ENCODE data around the gene TADA2A.

The TADA2A gene

DNA sequence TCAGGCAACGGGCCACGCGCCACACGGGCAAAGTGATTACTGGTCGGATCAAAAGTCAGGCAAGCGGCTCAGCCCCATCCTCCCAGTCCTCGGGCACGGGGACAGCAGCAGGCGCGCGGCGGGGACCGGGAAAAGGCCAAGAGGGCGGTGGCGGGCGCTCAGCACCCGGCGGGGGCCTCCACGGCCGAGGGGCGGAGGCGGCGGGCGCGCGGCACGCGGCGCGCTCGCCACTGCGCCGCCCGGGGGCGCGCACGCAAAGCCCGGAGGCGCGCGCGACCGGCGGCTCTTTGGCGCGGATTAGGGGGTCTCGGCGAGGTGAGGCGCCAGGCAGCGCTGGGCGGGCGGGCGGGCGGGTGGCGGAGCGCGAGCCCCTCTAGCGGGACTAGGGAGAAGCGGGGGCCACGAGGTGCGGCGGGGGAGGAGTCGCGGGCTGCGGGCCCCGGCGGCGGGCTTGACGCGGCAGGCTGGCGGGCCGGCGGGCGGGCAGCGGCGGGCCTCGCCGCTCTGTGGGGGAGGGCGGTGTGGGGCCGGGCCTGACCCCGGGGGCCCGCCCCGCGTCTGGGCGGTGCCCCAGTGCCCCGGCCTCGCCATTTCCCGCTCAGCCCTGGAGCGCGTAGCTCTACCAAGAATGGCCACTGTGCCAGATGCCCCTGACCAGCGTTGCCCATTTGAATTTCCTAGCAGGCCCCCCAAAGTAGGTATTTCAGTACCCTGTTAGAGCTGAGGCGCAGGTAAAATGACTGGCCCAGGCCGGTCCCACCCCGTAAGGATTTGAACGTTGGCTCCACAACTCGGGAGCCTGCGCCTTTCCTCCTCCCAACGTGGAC lies at the start of gene TADA2A, which contains the start of gene ACACA:
Gene TADA2A, plus strand, starts transcription at position 252 of the 827 bp plus-strand sequence. CDS start 4,480 bp downstream, outside the sequence.
Gene ACACA, minus strand, starts transcription at position 202 of the 827 bp plus-strand sequence. CDS start 537 bp downstream, outside the sequence.
- DNase-seq (ENCODE audit: low read depth, low spot score), result peak; percentile 77

DNA sequence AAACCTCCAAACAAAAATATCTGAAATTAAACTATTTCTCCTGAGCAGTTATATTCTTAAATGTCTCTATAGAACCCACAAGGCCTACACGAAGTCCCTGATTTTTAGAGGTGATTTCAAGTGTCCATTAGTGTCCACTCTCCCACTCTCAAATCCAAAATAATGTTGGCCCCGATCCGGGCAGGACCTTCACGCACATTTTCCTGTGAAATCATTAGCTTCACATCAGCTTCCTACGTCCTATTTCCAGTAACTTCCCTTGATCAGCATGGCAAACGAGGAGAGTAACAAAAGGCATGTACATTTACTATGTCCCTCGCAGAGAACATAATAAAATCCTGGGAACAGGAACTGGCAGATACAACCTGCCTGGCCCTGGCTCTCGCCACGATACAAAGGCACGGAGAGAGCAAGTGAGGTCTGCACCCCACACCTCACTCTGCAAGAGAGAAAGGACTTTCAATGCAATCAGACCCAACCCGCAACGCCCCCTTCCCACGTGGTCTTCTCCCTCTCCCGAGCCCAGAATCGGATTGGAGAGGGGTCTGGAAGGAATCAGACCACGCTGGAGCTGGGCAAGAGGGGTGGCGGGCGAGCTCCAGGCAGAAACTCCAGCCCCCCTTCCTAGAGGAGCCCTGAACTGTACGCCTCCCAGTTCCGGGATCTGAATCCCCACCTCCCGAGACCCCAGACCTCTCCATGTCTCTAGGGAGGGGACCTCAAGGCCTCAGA lies 48.4 kb upstream of the TADA2A start:
- peak; percentile 89 for DNase-seq (ENCODE audit: low read depth, low spot score)

- DNase-seq (ENCODE audit: low read depth, low spot score), result peak; percentile 99
Observed at GRCh38 chr17:37358830-37359681, 47.6 kb upstream of the TADA2A start.

GRCh38 chr17:37359682-37360188 lies 47.0 kb upstream of the TADA2A start:
- DNase-seq (ENCODE audit: low read depth, low spot score), result no peak

GRCh38 chr17:37360632-37361031 lies 46.1 kb upstream of the TADA2A start:
- DNase-seq (ENCODE audit: low read depth, low spot score), result no peak

- DNase-seq (ENCODE audit: low read depth, low spot score), result no peak
Observed at GRCh38 chr17:37361543-37361942, 45.1 kb upstream of the TADA2A start.

DNA sequence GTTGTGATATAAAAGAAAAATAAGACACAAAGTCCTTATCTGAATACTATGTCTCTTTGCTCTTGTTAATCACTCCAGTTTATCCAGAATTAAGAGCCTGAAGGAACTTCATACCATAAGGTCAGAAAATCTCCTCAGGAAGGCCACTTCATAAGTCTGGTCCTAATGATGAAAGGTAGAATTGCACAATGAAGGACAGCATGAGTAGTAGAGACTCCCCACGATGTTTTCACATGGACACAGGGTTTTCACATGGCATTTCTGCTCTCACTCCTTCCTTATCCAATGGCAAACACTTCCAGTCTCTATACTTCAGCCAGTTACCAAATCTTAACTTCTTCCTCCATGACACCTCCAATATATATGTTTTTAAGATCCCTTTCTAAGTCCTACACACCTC lies 41.1 kb upstream of the TADA2A start:
- DNase-seq (ENCODE audit: low read depth, low spot score), result no peak

GRCh38 chr17:37368577-37368976 lies 38.1 kb upstream of the TADA2A start:
- no peak for DNase-seq (ENCODE audit: low read depth, low spot score)

- DNase-seq (ENCODE audit: low read depth, low spot score), result peak; percentile 82
Observed at GRCh38 chr17:37373530-37374159, 33.0 kb upstream of the TADA2A start.

- no peak for DNase-seq (ENCODE audit: low read depth, low spot score)
Observed at GRCh38 chr17:37375706-37376105, 31.0 kb upstream of the TADA2A start, which contains the start of gene C17orf78. TSS of gene C17orf78 (plus strand) at chr17:37375985. CDS start at chr17:37376093, 108 bp downstream.

DNA sequence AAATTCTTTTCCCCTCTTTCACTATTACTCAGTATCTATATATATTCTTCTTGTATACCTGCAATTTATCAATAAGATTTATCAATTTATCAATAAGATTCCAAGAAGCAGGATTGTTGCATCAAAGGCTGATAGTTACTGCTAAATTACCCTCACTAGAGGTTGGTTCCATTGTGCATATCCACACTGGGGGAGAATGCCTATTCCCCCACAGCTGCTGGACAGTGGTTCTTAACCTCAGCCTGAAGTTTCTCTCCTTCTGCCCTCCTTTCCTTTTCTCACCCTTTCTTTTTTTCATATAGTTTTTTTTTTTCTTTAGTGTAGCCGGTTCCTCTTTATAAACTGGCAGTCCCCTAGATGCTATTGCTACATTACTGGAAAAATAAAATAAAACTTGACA lies 24.6 kb upstream of the TADA2A start:
- DNase-seq (ENCODE audit: low read depth, low spot score), result no peak

GRCh38 chr17:37384560-37385149 lies 22.0 kb upstream of the TADA2A start:
- DNase-seq (ENCODE audit: low read depth, low spot score), result no peak

DNA sequence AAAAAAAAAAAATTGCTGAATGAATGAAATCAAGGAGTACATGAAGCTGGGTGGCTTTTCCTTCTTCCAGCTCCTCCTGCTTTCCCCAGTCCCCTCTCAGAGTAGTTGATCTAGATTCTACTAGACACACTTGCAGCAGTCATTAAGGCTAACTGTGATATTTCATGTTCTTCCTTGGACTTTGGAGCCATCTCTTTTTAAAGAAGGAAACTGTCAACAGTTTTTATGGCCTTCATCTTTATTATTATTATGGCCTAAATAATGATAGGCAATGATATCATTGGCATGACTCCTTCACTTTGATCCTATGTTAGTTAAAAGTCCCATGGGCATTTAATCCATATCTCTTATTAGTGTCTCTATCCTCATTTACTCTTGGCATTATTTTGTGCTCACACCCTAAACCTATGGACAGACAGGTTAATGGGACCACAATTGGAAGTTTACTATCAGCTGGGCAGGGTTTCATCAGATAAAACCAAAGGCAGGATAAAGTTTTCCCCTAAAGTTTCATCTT lies 21.2 kb upstream of the TADA2A start:
- DNase-seq (ENCODE audit: low read depth, low spot score), result no peak

- no peak for DNase-seq (ENCODE audit: low read depth, low spot score)
Observed at GRCh38 chr17:37386462-37386861, 20.2 kb upstream of the TADA2A start.

DNA sequence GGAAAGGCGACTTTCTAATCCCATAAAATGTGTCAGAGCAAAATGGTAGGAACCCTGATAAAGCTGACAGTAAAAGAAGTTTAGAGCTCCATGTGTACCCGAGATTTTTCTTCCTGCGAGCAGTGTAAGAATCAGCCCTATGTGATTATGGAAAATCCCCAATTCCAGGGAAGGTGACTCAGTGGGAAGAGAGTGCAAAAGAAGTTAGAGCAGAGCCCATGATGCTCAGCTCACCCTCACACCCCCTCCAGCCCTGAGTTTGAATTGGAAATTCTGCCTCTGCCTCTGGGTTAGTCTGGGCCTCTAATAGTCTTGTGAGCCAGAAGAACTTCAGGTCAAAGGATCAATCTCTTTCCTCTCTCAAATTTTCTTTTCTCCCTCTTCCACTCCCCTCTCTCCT lies 18.4 kb upstream of the TADA2A start:
- no peak for DNase-seq (ENCODE audit: low read depth, low spot score)

DNA sequence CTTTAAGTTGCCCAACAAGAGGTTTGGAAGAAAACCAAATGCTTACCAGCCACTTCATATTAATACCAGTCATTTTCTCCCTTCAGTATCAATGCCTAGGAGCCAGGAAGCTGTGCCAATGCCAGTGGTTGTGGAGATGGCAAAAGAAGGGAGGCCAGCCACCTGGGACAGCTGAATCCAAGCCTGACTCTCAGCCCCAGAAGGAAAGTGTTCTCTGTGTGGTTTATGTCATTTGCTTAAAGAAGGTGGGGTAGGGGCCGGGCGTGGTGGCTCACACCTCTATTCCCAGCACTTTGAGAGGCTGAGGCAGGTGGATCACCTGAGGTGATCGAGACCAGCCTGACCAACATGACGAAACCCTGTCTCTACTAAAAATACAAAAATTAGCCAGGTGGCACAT lies 17.5 kb upstream of the TADA2A start:
- no peak for DNase-seq (ENCODE audit: low read depth, low spot score)

- no peak for DNase-seq (ENCODE audit: low read depth, low spot score)
Observed at GRCh38 chr17:37391146-37391545, 15.5 kb upstream of the TADA2A start.

DNA sequence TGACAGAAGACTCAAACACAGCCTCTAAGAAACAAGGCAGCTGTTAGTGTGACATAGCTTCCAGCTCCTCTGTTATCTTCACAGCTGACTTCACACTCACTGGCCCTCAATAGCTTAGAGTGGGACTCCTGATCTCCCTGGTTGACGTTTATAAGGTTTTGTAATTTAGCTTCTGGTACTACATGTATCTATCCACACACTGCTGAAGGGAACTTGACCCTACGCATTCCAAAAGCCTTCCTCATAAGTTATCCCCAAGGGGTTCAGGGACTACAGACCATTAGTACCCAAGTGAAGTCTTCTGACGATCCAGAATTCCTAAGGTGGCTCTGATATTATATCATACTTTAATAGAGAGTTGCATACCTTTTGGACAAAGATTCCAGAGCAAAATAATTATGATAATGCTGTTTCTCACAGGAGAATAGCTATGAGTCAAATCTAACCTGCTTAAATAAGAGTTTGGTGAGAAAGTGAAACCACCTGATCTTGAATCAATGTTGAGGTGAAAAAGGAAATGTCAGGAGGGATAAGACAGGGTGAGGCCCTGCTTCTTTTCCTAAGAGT lies 14.6 kb upstream of the TADA2A start:
- DNase-seq (ENCODE audit: low read depth, low spot score), result no peak

- DNase-seq (ENCODE audit: low read depth, low spot score), result no peak
Observed at GRCh38 chr17:37393352-37393751, 13.3 kb upstream of the TADA2A start.

GRCh38 chr17:37399265-37399803 lies 7.4 kb upstream of the TADA2A start:
- DNase-seq (ENCODE audit: low read depth, low spot score), result no peak
